Skin of body (tissue), 2 donors: Measurements from ENCODE around the gene INSYN2B. TPM values are rescaled to one million over a fixed set of nuclear protein-coding genes. Genes with fewer than 3 reads are reported as not detected.

Experiments used
- small RNA-seq: library from RNA; depleted of rRNA; stranded (forward); fragments of <200 nt; gene quantifications from one replicate; pipeline ENCODE3, GENCODE V24; 2014; ENCODE audit warnings: low replicate concordance
- total RNA-seq: library from RNA; depleted of rRNA; stranded (reverse); fragments of >200 nt; gene quantifications from one replicate; pipeline ENCODE4 v1.2.3, GENCODE V29; 2014

The INSYN2B gene
- total RNA-seq, 1 donor from 2014 or later = 0.10 TPM

Small RNAs within 50 kb of the gene (small RNA-seq; reads per million reads assigned to genes)
- gene MIR378E = not detected

Other genes with a start within 250 kb of the INSYN2B start
- 0.10 TPM for gene FOXI1, start 125.4 kb upstream of the INSYN2B start, total RNA-seq